ENCODE data around the gene NDUFC2. TPM values are rescaled to one million over a fixed set of nuclear protein-coding genes. Genes with fewer than 3 reads are reported as not detected.

Gene NDUFC2
- total and polyA plus RNA-seq, 2 experiments from 2014 or later = 122 to 711 TPM

- H3K9me3 Mint-ChIP-seq = no peaks in the 10 kb centered on the region
- Histone ChIP-seq H4K20me1 (replicated peaks; ENCODE audit: insufficient read depth) (no peaks in the 10 kb centered on the region), H3K4me3 (no peak overlapping the region), H3K4me2 (no peak overlapping the region), H3K36me3 (ENCODE audit: insufficient read depth) (no peaks in the 10 kb centered on the region), H3K79me2 (replicated peaks; ENCODE audit: insufficient read depth) (no peaks in the 10 kb centered on the region), H3K27ac (ENCODE audit: low read depth) (no peak overlapping the region), H3K9me2 (ENCODE audit: insufficient read depth) (no peaks in the 10 kb centered on the region), H3K4me1 (ENCODE audit: insufficient read depth) (no peaks in the 10 kb centered on the region), H3K27me3 (ENCODE audit: insufficient read depth) (no peaks in the 10 kb centered on the region), H3F3A (replicated peaks; ENCODE audit: low read depth) (no peaks in the 10 kb centered on the region), H2AFZ (no peak overlapping the region)
- no peaks in the 10 kb centered on the region for H3K27me3 Mint-ChIP-seq (ENCODE audit: insufficient read depth, low read depth, poor library complexity)
- H3K4me1 Mint-ChIP-seq = peaks cover 8% of the 10 kb centered on the region; the same call in 1 of the 3 replicates
- DNase-seq (ENCODE audit: low spot score) (no peak), ATAC-seq (no peak)
- H3K4me3 Mint-ChIP-seq = no peak overlapping the region
- no peaks in the 10 kb centered on the region for H3K36me3 Mint-ChIP-seq (ENCODE audit: low read depth)
- TF ChIP-seq EZH2 (IDR thresholded peaks at IDR 0.05; ENCODE audit: low read depth, unreplicated experiment) (no peak), EZH2phosphoT487 (IDR thresholded peaks at IDR 0.05; ENCODE audit: unreplicated experiment) (no peak), NANOG (IDR thresholded peaks at IDR 0.05; ENCODE audit: borderline replicate concordance) (no peak), ZNF331 (CRISPR knock-in tag; IDR thresholded peaks at IDR 0.05; ENCODE audit: low read depth) (no peak), STAT1 (IDR thresholded peaks at IDR 0.05; ENCODE audit: unreplicated experiment) (no peak), CTCF (conservative IDR thresholded peaks at IDR 0.05; ENCODE audit: low read depth in 2 of 2) (no peak), CREB1 (CRISPR knock-in tag; IDR thresholded peaks at IDR 0.05; ENCODE audit: low read depth) (no peak), JUNB (IDR thresholded peaks at IDR 0.05; ENCODE audit: unreplicated experiment) (no peak), ZNF114 (CRISPR knock-in tag; IDR thresholded peaks at IDR 0.05) (no peak), POLR2AphosphoS5 (IDR thresholded peaks at IDR 0.05; ENCODE audit: low read depth) (no peak)
- TF ChIP-seq, protein P1, sequence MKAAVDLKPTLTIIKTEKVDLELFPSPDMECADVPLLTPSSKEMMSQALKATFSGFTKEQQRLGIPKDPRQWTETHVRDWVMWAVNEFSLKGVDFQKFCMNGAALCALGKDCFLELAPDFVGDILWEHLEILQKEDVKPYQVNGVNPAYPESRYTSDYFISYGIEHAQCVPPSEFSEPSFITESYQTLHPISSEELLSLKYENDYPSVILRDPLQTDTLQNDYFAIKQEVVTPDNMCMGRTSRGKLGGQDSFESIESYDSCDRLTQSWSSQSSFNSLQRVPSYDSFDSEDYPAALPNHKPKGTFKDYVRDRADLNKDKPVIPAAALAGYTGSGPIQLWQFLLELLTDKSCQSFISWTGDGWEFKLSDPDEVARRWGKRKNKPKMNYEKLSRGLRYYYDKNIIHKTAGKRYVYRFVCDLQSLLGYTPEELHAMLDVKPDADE (IDR thresholded peaks at IDR 0.05) = no peak
- TF ChIP-seq, protein P2, sequence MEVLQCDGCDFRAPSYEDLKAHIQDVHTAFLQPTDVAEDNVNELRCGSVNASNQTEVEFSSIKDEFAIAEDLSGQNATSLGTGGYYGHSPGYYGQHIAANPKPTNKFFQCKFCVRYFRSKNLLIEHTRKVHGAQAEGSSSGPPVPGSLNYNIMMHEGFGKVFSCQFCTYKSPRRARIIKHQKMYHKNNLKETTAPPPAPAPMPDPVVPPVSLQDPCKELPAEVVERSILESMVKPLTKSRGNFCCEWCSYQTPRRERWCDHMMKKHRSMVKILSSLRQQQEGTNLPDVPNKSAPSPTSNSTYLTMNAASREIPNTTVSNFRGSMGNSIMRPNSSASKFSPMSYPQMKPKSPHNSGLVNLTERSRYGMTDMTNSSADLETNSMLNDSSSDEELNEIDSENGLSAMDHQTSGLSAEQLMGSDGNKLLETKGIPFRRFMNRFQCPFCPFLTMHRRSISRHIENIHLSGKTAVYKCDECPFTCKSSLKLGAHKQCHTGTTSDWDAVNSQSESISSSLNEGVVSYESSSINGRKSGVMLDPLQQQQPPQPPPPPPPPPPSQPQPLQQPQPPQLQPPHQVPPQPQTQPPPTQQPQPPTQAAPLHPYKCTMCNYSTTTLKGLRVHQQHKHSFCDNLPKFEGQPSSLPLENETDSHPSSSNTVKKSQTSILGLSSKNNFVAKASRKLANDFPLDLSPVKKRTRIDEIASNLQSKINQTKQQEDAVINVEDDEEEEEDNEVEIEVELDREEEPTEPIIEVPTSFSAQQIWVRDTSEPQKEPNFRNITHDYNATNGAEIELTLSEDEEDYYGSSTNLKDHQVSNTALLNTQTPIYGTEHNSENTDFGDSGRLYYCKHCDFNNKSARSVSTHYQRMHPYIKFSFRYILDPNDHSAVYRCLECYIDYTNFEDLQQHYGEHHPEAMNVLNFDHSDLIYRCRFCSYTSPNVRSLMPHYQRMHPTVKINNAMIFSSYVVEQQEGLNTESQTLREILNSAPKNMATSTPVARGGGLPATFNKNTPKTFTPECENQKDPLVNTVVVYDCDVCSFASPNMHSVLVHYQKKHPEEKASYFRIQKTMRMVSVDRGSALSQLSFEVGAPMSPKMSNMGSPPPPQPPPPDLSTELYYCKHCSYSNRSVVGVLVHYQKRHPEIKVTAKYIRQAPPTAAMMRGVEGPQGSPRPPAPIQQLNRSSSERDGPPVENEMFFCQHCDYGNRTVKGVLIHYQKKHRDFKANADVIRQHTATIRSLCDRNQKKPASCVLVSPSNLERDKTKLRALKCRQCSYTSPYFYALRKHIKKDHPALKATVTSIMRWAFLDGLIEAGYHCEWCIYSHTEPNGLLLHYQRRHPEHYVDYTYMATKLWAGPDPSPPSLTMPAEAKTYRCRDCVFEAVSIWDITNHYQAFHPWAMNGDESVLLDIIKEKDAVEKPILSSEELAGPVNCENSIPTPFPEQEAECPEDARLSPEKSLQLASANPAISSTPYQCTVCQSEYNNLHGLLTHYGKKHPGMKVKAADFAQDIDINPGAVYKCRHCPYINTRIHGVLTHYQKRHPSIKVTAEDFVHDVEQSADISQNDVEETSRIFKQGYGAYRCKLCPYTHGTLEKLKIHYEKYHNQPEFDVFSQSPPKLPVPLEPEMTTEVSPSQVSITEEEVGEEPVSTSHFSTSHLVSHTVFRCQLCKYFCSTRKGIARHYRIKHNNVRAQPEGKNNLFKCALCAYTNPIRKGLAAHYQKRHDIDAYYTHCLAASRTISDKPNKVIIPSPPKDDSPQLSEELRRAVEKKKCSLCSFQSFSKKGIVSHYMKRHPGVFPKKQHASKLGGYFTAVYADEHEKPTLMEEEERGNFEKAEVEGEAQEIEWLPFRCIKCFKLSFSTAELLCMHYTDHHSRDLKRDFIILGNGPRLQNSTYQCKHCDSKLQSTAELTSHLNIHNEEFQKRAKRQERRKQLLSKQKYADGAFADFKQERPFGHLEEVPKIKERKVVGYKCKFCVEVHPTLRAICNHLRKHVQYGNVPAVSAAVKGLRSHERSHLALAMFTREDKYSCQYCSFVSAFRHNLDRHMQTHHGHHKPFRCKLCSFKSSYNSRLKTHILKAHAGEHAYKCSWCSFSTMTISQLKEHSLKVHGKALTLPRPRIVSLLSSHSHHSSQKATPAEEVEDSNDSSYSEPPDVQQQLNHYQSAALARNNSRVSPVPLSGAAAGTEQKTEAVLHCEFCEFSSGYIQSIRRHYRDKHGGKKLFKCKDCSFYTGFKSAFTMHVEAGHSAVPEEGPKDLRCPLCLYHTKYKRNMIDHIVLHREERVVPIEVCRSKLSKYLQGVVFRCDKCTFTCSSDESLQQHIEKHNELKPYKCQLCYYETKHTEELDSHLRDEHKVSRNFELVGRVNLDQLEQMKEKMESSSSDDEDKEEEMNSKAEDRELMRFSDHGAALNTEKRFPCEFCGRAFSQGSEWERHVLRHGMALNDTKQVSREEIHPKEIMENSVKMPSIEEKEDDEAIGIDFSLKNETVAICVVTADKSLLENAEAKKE (CRISPR knock-in tag; IDR thresholded peaks at IDR 0.05) = no peak
- TF ChIP-seq, protein P3, sequence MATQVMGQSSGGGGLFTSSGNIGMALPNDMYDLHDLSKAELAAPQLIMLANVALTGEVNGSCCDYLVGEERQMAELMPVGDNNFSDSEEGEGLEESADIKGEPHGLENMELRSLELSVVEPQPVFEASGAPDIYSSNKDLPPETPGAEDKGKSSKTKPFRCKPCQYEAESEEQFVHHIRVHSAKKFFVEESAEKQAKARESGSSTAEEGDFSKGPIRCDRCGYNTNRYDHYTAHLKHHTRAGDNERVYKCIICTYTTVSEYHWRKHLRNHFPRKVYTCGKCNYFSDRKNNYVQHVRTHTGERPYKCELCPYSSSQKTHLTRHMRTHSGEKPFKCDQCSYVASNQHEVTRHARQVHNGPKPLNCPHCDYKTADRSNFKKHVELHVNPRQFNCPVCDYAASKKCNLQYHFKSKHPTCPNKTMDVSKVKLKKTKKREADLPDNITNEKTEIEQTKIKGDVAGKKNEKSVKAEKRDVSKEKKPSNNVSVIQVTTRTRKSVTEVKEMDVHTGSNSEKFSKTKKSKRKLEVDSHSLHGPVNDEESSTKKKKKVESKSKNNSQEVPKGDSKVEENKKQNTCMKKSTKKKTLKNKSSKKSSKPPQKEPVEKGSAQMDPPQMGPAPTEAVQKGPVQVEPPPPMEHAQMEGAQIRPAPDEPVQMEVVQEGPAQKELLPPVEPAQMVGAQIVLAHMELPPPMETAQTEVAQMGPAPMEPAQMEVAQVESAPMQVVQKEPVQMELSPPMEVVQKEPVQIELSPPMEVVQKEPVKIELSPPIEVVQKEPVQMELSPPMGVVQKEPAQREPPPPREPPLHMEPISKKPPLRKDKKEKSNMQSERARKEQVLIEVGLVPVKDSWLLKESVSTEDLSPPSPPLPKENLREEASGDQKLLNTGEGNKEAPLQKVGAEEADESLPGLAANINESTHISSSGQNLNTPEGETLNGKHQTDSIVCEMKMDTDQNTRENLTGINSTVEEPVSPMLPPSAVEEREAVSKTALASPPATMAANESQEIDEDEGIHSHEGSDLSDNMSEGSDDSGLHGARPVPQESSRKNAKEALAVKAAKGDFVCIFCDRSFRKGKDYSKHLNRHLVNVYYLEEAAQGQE (IDR thresholded peaks at IDR 0.05; ENCODE audit: unreplicated experiment) = no peak
- H3K27ac Mint-ChIP-seq = no peak overlapping the region
Measured at GRCh38 chr11:78033040-78033439, 46.6 kb downstream of the NDUFC2 start.
